ENCODE measurements around the gene ARHGAP22.
A peak's percentile ranks its signal among the peaks of the same experiment; 100 is the strongest.

The ARHGAP22 gene

DNA sequence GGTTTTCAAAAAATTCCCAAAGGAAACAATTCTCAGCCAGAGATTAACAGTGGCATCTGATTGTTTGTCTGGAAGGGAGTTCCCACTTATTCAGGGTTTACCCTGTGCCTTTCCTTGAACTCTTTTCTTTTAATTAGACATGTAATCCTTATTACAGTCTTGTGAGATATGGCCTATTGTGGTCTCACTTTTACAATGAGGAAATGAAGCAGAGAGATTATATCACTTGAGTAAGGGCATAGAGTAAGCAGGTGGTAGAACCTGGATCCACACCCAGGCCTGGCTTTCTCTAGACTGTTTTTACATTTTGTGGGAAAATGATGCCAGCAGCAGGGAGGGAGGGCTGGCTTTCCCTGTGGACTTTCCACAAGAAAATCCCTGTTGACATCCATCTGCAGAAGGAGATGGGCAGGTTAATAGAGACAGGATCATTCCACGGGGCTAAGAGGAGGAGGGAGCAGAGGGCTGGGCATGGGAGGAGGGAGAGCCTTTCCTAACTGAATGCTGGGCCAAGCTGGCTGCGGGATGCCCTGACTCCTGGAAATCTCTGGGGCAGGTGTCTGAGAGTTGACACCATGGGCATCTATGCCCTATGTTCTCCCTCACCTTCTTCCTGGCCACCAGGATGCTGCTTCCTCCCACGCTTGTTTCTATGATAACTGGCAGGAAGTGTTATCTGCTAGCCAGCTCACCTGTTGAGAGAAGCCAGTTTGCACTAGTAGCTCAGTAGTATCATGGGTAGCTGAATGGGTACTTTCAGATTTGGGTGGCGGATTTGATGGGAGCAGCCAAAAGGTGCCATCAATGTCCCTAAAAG is 28.7 kb upstream of the ARHGAP22 start:
- DNase-seq (ENCODE audit: low spot score), result no peak

DNA sequence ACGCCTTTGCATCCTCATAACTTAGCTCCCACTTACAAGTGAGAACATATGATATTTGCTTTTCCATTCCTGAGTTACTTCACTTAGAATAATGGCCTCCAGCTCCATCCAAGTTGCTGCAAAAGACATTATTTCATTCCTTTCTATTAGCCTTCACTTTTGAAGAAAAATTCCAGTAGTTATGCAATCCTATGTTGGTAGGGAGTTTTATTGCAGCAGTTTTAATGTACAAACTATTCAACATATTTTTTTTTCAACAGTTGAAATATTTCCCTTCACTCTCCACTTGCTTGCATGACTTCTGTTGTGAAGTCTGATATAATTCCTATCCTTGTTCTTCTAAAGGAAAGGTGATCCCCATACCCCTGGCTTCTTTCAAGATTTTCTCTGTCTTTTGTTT is 27.3 kb upstream of the ARHGAP22 start:
- peak; percentile 40 for DNase-seq (ENCODE audit: low spot score)

GRCh38 chr10:48627984-48628609 is 23.2 kb upstream of the ARHGAP22 start:
- DNase-seq (ENCODE audit: low spot score), result no peak

DNA sequence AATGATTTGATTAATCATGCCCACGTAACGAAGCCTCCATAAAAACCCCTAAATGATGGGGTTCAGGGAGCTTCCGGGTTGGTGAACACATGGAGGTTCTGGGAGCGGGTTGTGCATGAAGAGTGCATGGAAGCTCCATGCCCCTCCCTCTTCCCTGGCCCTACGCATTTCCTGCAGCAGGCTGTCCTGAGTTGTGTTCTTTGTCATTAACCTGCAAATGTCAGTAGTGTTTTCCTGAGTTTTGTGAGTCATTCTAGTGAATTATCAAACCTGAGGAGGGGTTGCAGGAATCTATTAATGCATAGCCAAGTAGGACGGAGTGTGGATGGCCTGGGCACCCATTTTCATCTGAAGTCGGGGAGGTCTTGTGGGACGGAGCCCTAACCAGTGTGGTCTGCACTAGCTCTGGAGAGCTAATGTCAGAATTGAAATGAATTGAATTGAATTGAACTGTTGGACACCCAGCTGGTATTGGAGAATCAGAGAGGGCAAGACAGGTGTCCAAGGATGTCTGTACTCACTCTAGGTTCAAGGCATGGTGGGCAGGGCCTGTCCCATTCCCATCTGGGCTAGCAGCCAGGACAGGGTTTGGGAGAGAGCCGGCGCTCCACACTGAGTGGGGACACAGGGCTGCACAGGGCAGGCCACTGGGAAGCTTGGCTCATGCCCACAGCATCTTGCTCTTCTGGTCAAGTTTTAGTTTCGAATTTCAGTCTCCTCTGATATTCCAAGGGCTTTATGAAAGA is 22.3 kb upstream of the ARHGAP22 start:
- no peak for DNase-seq (ENCODE audit: low spot score)

DNA sequence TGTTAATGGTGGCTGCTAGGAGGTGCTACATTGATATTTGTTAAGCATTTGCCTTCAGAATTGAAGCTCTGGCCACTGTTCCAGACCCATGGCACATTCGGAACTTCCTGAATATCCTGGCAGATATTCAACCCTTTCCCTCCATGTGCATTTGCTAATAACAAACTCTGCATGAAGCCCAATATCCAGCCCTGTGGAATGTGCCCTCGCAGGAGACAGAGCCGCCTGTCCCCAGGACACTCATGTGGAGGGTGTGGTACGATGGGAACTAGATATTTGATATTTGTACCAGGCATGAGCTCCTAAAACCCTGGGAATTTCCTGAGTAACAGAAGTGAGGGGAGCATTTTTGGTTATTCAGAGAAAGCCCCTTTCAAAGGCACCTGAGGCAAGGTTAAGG is 21.6 kb upstream of the ARHGAP22 start:
- no peak for DNase-seq (ENCODE audit: low spot score)

- DNase-seq (ENCODE audit: low spot score), result no peak
Observed at GRCh38 chr10:48625826-48626134, 20.9 kb upstream of the ARHGAP22 start.

DNA sequence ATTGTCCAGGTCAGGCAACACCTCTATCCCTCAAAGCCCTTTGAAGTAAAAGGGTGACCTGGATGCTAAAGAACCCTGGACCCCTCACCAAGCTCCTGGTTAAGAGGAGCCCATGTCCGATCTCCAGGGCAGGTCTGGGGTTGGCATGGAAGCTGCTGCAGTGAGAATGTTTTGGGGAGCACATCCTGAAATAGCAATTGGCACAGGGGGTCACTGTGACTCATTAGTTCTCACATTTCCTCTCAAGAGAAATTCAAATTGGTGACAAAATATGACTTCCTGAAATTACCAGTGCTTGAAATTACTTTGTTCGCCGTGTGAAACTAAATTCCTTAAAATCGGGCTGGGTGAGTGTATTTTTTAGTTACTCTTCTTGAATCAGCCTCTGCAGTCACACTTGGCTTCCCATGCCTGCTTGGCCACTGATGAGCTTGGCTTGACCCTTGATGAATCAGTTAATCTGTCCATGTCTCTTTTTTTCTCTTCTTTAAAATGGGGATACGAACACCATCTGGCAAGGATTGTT is 18.8 kb upstream of the ARHGAP22 start:
- DNase-seq (ENCODE audit: low spot score), result no peak

DNA sequence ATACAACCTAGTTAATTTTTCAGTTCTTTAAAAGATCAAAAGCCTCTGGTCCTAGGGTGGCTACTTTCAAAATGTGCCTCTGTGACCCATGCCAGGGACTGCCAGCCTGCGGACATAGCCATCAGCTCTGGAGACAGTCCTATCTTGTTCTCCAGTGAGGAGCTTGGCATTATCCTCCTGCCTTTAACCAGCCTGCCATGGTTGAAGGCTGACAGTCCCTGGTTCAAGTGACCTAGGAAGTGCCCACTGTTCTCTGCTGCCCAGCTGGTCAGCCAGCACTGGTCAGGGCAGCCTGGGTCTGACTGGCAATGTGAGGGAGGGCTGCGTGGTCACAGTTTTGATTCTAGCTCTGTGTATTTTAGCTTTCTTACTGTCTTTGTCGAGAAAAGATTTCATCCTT is 18.1 kb upstream of the ARHGAP22 start:
- DNase-seq (ENCODE audit: low spot score), result no peak

DNA sequence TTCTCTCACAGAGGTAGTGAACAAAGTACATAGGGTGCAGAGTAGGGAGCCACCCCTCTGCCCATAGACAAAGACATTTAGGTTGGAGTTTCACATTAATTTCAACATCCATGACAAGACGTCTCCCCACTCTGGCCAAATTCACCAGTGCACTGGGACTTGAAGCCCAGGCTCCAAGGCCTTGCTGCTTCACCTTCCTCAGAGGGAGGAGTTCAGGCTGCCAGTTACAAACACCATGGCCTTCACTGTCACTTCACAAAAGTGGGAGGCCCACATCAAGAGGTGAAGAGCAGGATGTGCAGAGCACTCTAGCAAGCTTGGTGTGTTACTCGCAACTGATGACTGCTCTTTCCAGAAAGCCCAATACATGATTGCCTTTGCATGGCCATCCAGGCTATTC is 15.8 kb upstream of the ARHGAP22 start:
- DNase-seq (ENCODE audit: low spot score), result no peak

DNA sequence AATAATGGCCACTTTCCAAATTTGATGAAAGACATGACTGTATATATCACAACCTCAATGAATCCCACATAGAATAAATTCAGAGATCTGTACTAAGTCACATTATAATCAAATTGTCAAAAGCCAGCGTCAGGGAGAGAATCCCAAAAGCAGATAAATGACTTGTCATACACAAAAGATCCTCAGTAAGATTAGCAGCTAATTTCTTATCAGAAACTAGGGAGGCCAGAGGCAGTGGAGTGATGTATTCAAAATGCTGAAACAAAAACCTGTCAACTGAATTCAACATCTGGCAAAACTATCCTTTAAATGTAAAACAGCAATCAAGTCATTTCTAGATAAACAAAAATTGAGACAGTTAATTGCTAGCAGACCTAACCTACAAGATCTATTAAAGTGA is 11.6 kb upstream of the ARHGAP22 start:
- DNase-seq (ENCODE audit: low spot score), result no peak

- DNase-seq (ENCODE audit: low spot score), result peak; percentile 69
Observed at GRCh38 chr10:48614481-48615390, 9.9 kb upstream of the ARHGAP22 start.

DNA sequence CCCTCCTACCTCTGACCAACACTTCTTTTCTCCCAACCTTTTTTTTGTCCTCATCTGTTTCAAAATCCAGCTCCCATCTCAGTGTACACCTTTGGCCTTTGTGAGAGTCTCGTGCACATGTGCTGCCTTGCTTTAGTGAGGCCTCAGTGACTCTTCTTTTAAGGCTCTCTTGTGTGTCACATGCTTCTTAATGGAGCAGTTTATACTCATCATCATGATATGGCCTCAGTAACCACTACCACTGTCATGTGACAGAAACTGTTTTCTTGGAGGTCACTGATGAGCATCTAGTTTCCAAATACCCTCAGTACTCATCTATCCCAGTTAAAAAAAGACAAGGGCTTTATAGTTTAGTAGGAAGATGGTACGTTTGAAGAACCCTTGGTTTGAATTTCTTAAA is 8.1 kb upstream of the ARHGAP22 start:
- DNase-seq (ENCODE audit: low spot score), result no peak

GRCh38 chr10:48612236-48612943 is 7.5 kb upstream of the ARHGAP22 start:
- peak; percentile 74 for DNase-seq (ENCODE audit: low spot score)

GRCh38 chr10:48611133-48611532 is 6.3 kb upstream of the ARHGAP22 start:
- no peak for DNase-seq (ENCODE audit: low spot score)

DNA sequence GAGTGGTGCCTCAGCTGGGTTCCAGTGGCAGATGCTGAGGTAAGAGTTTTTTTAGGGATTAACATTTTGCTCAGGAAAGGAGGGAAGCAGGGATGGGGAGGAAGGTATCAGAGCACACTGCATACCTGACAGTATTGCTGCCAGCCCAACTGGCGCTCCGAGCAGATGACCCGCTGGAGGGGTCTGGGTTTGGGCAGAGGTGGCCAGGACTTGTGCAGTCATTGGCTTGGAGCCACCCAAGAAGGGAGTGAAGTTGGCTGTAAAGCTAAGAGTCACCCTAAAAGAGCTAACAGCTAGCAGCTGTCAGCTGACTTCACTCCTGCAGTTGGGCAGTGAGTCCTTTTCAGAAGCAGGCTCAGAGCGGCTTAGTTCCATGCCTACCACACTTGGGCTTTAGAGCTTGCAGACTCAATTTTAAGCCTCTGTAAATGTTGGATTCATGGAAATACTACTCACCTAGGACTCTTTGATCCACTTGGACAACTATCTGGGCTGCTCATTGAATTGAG is 5.8 kb upstream of the ARHGAP22 start:
- DNase-seq (ENCODE audit: low spot score), result no peak

- DNase-seq (ENCODE audit: low spot score), result no peak
Observed at GRCh38 chr10:48609899-48610584, 5.2 kb upstream of the ARHGAP22 start.

DNA sequence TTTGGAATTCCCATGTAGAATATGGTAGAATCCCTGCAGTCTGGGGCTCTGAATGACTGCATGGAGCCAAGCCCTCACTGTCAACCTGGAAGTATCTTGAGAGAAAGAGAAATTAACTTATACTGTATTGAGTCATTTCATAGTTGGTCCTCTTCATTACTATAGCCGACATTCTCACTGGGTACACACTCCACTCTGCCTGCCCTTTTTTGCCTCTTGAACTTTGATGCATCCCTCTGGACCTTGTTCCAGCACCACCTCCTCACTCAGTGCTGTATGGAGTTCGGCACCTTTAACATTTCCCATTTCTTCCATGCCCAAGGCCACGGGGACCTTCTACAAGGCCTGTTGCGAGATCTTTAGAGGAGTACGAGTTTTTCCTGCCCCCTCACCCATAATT is 4.6 kb upstream of the ARHGAP22 start:
- DNase-seq (ENCODE audit: low spot score), result no peak

DNA sequence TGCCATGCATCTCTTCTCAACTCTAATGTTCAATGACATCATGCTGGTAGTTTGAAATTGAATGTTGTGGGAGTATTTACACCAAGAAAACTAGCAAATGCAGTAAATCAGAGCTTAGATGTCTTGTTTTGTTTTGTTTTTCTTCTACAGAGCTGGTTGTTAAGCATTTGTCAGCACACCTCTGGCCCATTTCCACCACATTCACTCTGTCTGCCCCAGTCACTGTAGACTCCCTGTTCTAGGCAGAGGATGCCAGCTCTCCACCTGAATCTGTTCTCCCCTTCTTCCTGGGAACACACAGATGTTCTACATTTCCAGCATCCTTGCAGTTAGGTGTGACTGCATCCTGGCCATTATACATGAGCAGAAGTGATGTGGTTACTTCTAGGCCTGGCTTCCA is 4.1 kb upstream of the ARHGAP22 start:
- no peak for DNase-seq (ENCODE audit: low spot score)

DNA sequence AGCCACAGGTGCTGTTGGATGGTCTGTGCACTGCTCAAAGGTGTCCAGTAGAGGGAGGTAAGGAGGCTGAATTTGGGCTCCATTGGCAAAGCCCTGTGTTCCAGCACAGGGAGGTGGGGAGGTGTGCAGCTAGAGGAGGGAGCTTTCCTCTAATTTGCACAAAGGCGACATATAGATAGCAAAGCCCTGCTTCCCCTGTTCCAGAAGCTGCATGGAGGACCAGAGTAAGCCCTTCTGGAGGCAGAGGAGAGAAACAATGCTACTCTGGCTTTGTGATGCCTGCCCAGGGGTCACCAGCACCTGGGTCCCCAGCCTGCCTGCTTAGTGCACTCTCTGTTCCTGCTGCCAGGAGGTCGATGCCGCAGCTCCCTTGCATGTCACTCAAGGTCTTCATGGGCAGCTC is 3.4 kb upstream of the ARHGAP22 start:
- no peak for DNase-seq (ENCODE audit: low spot score)
